Lung microvascular endothelial cell (primary cell): ENCODE measurements around the gene RAB11FIP5. TPM values are rescaled to one million over a fixed set of nuclear protein-coding genes. Genes with fewer than 3 reads are reported as not detected.

Source experiments
- DNase-seq, 2 donors: peaks; one replicate each; pipeline versions ENCODE4 v3.0.0 to v3.0.0-alpha.2; 2010; ENCODE audit warnings: low read depth in 2 of 2
- total RNA-seq: library from RNA; depleted of rRNA; stranded (reverse); fragments of >200 nt; gene quantifications from 2 replicates; pipeline ENCODE4 v1.2.1, GENCODE V29; 2014

RAB11FIP5 gene
- total RNA-seq, 1 donor from 2014 or later, result 62.5 TPM

DNA sequence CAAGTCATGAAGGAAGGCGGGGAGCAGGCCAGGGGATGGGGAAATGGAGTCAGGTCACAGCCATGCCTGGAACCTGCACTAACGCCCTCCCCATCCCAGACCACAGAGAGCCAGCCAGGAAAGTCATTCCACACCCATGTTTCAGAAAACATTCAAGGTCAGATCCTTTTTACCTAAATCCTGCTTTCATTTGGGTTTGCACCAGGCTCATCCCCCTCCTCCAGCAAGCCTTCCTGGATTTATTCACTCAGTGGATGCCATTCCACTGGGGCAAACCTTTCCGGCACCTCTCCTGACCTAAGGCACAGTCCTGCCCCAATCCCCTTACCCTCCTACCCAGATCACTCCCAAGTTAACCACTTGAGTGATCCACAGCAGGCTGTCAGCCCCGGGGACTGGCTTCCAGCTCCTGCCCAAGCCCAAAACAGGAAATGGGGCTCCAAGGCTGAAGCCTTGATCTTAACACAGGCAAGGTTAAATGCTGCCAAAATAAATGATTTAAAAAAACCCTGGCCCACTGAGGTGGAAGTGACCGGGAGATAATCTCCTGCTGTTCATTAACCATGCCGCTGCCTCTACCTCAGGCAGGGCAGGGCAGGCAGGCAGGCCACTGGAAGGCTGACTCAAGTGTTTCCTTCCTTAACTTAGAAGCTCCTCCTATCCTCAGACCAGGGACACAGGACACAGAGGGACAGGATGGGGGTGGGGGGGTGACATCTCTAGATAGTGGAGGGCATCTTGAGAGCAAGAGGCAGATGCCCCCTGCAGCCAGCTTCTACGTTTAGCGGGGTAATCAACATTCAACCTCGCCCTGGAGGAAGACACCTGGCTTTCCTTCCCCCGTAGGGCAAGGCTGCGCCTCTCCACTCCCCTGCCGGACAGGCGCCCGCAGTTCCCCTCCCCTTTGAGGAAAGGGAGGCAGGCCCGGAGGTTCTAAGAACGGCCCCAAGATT, 1.4 kb downstream of the RAB11FIP5 start:
- peak; percentile 65 to 90 for DNase-seq

DNA sequence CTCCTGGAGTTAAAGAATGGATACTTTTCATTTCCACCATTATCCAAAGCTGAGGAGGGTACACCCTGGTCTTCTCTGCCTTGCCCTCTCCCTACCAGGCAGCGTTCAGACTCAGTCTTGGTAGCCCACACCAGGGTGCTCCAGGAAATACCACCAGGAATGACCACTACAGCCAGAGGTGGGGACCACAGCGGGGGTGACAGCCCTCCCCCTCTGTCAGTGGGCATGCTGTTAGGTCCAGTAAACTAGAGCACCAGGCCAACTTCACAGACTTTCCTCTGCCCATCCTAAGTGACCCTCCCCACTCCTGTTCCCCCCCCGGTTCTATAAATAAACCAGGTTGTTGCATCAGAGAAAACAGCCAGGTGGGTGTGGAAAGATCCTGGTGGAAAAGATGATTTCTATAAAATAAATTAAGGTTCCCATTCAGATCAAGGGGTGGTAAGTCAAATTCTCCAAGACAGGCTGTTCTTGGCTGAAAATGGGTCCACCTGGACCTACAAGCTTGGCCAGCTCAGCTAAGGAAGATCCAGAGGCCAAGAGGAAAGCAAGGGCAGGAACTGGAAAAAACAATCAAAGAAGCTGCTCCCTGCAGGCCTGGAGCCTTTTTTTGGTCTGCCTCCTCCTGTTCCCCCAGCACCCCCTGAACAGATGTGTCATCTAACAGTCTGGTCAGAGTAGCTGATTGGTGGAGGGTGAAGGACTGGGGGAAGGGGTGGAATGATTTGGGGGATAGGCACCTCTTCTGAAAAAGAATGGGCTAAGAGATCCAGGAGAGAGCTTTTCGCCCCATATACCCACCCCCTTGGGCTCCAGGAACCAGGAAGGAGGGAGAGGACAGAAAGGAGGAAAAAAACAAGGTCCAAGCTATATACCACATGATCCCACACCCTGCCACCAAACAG, 2.3 kb downstream of the RAB11FIP5 start:
- peak; percentile 37 to 47 for DNase-seq

DNA sequence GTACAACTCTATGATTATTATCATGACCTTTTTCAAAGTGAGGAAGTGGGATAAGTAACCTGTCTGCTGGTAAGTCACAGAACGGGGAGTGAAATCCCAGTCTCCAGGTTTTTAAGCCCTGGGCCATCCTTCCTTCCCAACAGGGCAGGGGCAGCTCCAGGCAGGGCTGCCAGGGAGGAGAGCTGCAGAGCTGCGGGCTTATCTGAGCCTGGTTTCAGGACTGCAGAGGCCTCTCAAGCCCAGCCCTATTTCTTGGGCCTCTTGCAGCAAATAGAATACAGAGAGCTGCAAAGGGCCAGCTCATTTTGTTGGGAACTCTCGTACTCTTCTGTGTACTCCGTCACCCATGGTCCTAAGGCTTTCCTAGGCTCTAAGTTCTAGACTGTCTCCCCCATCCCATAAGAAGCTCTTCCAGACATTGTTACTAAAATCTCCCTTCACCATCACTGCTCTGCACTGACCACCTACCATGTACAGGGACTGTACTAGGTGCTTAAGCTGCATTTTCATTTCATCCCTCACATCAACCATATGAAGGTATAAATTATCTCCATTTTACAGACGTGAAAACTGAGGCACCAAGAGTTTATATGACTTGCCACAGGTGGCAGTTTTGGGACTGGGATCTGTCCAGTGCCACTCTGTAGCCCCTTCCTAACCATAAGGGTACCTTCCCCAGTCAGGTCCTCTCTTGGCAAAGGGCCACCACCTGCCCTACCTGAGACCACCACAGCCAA, 3.1 kb downstream of the RAB11FIP5 start:
- no peak for DNase-seq

DNA sequence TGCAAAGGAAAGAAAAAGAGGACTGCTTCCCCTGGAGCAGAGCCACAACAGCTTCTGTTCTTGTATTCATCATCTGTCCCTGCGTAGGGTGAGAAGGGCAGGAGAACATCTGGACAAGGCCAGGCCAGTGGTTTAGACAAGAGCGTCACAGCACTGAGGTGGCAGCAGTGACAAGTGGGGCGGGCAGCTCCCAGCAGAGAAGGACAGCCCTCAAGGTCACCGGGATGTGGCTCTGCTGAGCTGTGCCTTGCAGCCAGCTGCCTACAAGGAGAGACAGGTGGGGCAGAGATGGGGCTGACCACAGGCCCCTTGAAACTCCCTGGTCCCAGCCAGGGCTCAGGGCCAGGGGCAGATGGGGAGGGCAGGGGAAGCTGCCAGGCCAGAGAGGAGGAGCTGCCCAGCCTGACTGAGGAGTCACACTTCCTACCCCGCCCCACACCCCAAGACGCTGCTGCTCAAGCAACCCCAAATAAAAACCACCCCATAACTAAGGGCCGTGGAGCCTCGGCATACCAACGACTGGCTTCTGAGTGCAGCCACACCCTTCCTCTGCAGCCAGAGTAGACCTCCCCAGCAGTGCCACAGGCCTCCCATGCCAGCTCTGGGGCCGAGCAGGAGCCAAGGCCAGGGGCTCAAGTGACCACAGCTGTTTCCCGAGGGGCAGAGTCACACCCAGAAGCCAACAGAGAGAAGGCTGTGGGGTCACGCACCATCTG, 5.4 kb downstream of the RAB11FIP5 start:
- peak; percentile 30 to 41 for DNase-seq

DNA sequence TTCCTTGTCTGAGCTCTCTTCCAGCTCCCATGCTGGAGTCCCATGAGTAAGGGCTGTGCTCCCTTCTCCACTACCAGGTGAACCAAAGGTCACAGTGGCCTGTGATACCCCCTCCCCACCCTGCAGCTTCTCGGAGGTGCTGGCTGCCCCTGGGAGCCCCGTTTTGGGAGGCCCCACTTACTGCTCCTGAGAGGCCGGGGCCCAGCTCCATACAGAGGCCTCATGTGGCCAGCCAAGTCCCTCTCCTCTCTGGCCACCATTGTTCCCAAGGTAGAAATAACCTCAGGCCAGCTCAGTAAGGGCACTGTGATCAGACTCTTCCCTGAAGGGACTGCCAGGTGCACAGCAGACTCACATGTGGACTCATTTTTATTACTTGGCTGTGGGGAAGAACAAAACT, 6.0 kb downstream of the RAB11FIP5 start:
- no peak for DNase-seq

DNA sequence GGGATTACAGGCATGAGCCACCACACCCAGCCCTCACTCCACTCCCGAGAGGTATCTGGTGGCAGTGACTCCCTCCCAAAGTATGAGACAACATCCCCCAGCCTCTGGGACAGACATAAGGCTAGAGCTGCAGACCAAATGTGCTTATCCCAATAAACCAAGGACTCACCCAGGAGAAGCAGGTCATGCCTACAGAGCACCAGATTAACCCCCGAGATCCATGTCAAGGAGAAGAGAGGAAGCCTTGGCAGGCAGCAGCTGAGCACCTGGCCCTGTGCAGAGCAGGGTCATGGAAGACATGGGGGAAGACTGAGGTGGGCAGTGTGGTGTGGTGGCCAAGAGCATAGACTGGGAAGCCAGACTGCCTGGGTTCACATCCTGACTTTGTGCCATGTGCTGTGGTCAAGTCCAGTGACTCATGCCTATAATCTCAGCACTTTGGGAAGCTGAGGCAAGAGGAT, 7.2 kb downstream of the RAB11FIP5 start:
- no peak for DNase-seq

DNA sequence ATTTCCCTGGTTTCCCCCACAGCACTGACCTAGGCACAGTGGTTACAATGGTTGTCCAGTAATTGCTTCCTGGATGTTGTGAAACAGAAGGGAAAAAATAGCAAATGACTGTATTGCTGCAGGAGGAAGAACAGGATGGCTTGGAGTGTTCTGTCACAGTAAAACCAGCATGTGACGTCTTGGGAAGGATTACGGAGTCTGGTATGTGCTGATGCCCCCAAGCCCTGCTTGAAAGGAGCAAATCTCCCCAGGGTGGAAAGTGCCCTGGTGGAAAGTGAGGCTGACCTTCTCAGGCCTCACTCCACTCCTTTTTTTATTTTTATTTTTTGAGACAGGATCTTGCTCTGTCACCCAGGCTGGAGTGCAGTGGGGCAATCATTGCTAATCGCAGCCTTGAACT, 7.8 kb downstream of the RAB11FIP5 start:
- DNase-seq, result no peak

DNA sequence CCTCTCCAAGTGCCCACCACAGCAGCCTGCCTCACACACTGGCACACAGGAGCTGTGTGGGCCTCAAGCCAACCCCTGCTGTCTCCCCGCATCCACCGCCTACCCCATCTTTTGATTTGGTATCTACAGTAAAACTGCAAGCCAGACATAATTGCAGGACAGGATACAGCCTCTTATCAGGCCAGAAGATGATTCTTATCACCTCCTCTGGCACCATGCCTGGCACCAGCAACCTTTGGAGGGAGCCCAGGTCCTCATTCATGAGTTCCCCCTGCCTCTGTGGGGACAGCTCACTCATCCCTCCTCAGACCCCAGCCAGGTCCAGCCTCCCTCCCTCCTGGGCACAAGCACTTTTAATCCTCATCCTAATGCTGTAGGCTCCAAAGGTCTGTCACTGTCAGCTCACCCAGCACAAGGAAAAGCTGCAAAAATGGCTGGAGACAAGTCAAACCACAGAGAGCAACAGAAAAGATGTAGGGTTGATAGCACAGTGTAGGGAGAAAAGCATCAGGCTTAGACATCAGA, 9.7 kb downstream of the RAB11FIP5 start:
- peak in 1 of 2 donors; percentile 14 for DNase-seq

DNA sequence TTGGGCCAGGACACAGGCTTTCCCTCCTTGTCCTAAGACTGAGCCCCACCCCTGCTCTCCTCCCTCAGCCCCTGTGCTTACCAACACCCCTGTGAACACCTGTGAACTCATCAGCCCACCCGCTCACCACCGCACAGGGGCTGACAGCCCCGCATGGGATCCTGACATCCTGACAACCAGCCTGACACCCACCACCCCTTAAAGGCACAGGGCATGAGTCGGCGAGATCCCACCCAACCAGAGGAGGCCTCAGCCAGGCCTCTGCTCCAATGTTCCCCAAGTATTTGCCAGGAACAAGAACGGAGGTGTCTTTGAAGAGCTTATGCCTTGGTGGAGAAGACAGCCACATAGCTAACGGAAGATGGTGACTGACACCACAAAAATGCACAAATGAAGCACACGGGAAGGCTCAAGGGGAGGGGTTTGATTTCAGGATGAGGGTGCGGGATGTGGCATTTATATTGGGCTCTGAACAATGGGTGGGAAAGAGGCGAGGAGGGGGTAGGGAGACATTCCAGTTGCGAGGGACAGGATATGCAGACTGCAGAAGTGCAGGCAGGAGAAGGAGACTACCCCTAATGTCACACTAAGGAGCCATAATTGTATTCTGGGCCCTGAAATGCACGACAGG, 11.0 kb downstream of the RAB11FIP5 start:
- peak in 1 of 2 donors; percentile 50 for DNase-seq

DNA sequence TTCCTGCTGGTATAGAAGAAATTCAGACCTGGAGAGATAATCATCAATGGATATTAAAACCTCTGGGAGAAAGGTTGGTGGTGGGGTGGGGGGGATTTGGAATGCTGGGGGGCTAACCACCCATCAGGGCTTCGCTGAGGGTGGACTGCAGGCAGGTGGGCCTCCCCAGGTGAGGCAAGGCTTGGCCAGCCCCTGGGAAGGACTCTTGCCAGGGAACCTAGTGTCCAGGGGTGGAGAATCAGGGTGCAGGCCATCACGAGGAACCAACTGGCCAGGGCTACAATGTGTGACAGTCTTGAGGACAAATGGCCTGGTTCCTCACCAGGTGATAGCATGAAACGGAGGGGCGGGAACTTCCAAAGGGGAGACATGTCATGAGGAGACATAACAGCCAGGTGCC, 11.8 kb downstream of the RAB11FIP5 start:
- no peak for DNase-seq

DNA sequence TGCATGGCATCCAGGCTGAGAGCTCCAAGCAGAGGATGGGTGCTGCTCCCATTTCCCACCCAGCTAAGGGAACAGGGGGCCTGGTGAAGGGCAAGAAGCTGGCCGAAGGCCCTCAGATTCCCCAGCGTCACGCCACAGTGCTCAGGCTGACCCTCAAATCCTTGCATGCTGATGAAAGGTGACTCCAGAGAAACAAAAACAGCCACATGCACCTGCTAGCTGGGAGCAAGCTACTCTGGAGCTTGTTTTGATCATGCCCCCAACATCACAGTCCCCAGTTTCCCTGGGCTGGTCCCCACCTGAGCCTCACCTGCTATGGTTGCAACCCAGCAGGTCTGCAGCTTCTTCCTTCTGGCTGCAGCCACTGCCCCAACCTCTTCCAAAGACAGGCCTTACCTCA, 13.3 kb downstream of the RAB11FIP5 start:
- no peak for DNase-seq

DNA sequence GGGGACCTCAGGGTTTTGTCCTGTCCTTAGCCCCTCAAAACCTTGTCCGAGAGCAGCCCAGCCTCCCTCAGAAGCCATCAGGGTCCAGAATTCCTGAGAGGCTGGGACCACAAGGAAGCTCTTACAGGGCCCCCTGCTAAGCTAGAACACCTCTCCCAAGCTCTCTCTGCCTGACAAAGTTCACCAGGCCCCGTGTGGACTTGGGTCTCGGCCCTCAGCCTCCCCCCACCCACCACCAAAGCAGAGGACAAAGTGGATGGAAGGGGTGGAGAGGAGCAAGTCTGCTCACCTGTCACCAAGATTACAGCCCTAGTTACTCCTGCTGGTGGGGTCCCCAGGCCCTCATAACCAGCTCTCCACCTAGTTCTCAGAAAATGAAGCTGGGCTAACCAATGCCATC, 16.8 kb downstream of the RAB11FIP5 start:
- DNase-seq, result no peak

DNA sequence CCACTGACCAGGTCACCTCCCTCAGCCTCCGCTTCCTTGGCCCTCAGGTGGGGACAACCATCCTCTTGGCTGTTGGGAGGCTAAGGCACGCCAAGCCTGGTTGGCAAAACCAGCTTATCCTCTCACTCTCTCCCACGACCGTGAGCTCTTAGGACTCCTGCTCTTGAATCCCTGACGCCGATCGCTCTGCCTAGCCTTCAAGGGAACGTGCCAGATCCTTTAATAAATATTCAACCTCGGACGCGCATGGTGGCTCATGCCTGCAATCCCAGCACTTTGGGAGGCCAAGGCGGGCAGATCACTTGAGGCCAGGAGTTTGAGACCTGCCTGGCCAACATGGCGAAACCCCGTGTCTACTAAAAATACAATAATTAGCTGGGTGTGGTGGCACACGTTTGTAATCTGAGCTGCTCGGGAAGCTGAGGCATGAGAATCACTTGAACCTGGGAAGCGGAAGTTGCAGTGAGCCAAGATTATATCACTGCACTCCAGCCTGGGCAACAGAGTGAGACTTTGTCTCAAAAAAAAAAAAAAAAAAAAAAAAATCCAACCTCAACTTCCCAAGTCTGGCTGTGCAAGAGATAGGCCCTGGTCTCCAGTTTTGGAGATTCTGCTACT, 19.0 kb downstream of the RAB11FIP5 start:
- peak in 1 of 2 donors; percentile 53 for DNase-seq

DNA sequence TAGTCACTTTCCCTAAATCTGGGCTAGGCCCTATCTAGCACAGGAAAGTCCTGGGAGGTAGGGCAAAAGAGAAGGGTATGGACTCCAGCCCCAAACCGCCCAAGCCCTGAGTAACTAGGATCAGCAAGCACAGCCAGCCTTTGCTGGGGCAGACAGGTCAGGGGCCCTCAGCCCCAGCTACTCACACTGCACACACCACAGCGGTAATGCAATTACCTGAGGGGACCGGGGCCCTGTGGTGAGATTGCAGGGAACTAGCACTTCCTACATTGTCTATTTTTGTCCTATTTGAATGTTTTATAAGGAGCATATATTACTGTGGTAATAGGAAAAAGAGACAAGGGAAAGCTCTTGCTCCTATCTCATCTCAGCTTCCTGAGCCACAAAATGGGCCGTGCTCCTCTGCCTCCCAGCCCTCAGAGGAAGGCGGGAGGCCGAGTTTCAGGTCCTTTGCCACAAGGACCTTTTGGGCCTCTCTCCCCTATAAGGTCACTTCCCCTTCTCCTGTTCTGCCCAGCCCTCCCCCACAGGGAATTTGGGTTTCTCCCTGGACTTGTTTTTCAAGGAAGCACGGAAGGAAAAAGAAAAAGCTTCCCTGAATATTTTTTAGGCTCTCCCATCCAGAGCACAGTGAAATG, 20.5 kb downstream of the RAB11FIP5 start:
- DNase-seq, result no peak

DNA sequence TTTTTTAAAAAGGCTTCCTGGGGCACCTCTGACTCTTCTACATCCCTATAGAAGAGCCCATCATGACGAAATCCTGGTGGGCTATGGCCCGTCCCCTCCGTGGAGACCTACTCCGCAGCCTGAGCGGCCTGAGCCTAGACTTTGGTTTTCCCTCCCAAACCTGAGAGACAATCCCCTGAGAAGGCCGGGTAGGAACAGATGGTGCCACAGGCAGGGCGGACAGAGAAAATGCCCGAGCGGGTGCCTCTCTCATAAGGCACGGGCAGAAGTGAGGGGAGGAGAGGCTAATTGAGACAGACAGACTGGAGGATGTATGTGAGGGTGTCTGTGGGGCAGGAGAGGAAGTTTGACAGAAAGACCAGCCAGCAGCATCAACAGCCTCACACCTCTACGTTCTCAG, 21.1 kb downstream of the RAB11FIP5 start:
- no peak for DNase-seq

DNA sequence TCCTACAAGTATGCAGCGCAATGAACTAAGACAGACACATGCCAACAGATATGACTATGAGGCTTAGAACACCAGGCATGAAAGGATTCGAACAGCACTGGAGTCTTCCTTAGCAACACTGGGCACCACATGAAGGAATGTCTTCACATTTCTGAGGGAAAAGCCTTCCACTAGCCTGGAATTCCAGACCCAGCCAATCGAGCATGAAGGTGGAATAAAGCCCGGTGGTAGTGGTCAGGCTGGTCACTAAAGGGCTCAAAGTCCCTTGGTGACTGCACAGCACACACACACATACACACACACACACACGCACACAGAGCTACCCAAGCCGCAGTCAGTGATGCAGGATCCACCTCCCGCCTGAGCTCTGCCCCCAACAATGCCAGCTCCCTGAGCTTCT, 21.6 kb downstream of the RAB11FIP5 start:
- no peak for DNase-seq

DNA sequence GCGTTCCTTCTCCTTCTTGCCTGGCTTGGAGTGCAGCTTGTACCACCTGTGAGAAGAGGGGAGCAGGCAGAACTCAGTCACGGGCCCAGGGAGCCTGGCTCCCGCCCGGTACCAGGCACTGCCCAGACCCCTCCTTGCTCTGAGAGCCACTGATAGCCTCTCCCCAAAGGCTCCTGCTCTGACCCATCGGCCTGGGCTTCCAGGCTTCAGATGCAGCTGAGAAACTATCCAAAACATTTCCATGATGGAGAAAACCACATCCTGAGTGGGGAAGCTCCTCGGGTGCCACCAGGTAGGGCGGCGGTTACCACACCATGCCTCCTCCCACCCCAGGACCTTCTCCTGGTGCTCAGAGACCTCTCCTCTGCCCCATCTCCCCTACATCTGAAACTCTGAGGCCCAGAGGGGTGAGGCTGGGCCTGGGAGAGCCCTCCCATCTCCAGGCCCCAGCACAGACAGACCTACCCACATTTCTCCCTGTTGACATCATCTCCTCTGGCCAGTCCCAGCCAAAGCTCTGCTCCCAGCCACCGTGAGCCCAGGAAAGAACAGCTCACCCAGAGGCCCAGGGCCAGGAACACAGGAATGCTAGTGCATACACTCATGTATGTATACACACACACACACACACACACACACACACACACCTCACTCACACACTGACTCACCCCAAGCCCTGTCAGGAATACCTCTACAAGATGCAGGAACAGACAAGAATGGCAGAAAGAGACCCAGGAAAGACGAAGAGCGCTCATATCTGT, 23.3 kb downstream of the RAB11FIP5 start:
- peak; percentile 50 to 96 for DNase-seq

DNA sequence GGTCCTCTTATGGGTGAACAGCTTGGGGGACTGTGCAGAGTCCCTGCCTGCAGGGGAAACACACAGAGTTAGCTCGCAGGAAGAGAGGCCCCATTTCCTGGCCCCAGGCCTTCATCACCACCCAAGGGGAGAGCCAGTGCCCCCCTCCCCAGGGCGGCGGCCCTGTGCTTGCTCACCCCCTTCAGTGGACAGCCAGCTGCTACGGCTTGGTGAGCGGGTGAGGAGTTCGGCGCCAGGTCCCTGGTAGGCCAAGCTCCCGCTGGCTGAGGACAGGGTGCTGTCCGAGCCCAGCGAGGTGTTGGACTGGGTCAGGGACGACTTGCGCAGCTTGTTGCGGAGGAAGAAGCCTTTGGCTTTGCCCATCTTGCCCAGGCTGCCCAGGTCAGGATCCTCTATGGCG, 24.0 kb downstream of the RAB11FIP5 start:
- DNase-seq, result no peak
